OCI-M1 (cell line): ENCODE results near the gene KAT7.

Source experiments
- DNase-seq: peaks from one replicate; lab custom pipeline; 2025; lab: John Stamatoyannopoulos, UW

Gene KAT7

DNA sequence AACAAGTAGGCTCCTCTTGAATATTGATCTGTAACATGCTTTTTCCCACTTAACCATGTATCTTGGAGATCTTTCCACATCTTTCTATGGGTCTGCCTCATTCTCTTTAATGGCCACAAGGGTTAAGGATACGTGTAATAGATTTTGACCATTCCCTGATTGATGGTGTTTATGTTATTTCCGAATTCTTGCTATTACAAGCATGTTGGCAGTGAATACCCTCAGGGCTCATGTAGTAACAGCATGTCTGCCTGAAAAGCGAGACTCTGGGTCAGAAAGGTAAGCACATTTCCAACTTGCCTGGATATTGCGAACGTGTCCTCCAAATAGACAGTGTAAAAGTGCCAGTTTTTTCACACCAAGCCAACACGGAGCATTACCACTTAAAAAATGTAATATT is 54.4 kb downstream of the KAT7 start:
- no peak for DNase-seq

DNA sequence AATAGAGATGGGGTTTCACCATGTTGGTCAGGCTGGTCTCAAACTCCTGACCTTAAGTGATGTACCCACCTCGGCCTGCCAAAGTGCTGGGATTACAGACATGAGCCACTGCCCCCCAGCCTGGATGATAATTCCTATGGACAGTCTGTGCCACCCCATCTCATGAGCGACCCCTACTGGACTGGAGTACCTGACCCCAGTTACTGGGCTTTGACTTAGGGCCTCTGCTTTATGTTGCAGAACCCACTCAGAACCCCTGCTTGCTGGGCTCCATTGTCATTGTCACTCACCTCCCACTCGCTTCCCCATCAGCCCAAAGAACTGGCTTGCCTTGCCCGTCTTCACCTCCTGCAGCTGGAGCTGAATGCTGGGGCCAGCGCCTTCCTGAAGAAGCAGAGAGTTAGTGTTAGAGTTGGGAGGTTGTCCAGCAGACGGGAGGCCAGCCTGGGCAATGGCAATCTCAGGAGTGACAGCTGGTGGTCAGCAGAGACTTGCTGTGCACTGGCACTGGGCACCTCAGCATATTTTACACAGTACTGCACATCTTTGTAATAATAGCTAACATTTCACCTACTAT is 55.4 kb downstream of the KAT7 start:
- DNase-seq = peak; percentile 59

DNA sequence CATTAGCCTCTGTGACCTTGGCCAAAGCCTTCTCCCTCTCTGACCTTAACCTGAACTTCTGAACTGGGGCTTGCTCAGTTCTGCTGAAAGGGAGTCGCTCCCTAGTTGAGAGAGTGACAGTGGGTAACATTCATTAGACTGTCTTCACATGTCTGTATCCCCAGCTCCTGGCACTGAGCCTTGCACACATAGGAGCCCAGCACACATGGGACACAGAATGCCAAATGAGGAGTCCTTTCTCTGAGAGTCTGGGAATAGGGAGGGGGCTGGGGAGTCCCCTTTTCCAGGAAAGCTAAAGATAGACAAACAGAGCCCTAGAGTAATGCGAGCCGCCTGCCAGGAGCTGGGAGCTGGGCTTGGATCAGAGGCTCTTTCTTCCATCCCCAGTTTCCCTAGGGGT is 56.8 kb downstream of the KAT7 start:
- DNase-seq = no peak

DNA sequence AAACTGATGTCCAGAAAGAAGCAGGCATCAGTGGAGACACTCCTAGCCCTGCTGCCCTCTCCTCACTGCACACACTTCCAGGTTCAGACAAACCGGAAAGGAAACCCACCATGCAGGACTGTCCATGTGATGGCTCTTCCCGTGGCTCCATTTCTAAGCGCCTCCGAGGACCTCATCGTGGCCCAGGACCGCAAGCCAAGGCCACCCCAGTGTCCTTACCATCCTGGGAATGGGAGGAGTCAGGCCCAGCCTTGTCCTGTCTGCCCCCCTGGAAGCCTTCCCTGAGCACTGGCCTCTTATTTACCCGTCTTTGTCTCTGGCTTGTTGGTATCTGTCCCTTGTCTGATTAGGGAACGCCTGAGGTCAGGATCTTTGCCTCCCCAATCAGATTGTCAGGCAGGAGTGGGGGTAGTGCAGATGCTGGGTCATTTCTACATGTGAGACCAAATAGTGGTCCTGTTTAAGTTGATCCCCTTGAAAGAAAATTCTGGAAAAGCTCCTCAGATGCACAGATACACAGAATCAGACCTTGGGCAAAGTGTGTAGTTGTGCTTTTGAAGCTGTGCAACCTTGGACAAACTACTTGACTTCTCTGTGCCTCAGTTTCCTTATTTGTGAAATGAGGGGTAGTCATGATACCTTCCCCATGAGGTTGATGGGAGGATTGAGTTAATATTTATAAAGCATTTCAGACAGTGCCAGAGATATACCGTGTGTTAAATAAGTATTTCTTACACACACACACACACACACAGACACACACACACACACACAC is 58.6 kb downstream of the KAT7 start:
- DNase-seq = no peak

DNA sequence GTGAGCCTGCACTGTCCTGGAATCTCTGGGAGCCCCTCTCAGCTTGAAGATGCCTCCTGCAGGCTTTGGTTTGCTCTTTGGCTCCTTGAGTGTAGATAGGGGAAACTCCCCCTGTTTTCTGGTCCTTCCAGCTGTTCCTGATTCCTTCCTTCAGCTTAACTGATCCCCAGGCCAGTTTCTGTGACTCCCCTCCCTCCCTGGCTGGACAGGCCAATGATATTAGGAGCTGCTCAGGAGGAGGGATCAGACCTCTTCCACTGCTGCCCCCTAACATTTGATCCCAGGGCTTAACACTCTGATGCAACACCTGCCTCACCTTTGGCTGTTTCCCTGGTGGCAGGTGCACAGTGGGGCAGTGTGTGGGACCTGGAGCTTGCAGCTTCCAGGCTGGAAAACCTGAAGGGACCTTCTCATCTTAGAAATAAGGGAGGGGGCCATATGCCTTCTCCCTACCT is 59.6 kb downstream of the KAT7 start, which contains the start of gene TAC4:
Gene TAC4 (minus strand): TSS at position 51 of the 455 bp plus-strand sequence. CDS start 52 bp downstream, outside the sequence.
- no peak for DNase-seq

DNA sequence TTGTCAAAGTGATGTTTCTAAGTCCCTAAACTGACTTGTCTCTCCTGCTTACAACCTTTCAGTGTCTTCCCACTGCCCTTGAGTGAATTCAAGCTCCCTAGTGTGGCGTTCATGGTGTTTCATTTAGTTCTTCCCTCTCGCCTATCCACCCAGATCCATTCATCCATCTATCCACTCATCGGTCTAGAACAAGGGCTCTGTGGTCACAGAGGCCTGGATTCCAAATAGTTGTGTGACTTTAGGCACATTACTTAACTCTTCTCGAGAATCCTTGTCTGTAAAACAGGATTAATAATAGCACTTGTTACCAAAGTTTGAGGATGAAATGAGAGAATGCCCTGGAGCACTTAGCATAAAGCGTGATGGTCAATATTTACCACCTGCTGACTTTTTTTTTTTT is 60.3 kb downstream of the KAT7 start:
- DNase-seq = no peak

DNA sequence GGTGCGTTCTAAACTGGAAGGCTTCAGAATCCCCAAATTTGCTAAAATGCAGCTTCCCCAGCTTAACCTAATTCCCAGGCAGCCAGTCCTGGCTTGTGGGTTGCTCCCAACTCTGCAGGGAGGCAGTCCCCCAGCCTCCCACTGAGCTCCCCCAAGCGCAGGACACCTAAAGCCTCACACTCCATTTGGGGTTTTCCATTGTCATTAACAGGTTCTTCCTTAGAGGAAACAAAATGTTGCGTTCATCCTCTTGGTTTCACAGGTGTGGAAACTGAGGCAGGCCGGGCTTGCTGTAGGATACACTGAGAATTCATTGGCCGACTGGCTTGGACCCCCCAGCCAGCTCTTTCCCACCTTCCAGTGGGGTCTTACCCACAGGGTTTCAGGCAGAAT is 61.7 kb downstream of the KAT7 start:
- no peak for DNase-seq

DNA sequence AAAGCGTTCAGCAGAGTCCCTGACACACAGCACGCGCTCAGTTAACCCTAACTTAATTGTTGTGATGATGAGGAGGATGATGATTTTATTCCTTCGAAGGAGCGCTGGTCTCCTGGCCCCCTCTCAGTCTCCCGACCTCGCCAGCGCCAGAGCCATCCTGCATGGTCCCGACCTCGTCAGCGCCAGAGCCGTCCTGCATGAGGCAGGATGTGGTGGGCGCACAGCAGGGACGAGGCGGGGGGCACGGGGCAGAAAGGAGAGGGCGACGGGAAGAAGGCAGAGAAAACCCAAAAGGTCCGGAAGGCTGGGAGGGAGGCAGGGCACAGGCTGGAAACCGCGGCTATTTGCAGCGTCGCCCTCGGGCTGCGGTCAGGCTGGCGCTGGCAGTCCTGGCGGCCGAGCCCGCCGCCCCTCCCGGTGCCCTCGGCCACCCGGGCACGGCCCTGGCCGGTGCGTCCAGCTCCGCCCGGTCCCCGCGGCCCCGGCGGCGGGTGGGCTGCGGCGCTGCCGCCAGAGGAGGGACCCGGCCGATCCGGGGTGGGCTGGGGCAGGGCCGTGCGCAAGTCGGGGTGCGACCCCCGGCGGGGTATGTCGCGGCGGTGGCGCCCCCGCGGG is 62.4 kb downstream of the KAT7 start:
- DNase-seq = no peak

DNA sequence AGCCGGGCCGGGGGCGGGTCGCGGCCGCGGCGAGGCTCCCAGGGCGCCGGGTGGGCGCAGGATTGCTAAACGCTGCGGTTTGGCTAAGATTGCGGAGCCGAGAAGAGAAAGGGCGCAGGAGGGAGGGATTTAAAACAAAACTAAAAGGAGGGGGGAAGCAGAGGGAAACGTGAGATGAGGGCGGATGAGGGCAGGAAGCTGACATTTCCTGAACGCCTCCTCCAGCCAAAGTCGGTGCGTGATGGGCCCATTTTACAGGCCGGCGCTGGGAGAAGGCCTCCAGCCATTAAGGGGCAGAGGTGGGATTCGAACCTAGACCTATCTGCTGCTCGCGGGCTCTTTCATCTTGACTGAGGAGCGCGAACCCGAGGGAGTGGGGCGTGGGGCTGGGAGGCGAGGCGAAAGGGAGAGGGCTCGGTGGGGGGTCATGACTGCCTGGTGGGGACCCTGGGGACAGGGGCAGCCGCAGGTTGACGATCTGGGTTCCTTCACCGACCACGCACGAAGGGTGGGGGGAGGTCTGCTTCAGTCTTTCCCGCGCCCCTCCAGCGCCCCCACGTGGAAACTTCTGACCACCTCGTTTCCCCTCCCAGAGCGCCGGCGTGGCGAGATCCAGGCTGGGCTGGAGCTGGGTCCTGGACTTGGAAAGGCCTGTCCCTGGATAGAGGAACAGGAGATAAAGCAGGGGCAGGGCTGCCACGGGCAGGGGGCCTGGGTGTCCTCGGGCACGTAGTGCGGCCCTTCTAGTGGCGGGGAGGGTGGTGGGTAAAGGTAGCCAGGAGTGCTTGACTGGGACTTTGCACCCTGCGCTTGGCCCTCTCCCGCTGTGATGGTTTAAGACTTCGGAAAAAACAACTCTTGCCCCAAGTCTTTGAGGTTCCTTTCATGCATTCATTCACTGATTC is 63.2 kb downstream of the KAT7 start:
- DNase-seq = peak; percentile 74

DNA sequence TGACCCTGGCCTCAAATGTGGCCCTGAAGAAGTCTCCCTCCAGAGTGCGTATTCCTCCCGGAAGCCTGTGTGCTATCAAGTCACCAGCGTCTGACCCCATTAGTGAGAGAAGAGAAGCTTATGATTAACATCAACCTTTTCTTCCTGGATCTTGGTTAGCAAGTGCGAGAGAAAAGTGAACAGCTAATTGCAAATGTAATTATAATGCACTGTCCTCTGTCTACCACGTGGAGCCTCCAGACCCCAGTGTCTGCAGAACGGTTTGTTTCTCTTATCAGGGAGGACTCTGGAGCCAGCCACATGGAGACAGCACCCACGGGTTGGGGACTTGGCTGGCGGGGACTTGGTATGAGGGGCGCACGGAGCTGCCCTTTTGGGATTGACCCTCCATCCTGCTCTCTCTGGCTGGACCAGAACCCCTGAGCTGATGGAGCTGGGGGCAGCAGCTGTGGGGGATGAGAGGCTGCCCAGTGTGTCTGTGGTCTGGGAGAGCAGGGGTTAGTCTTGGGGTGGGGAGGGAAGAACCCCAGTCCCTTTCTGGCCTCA is 65.1 kb downstream of the KAT7 start:
- no peak for DNase-seq

DNA sequence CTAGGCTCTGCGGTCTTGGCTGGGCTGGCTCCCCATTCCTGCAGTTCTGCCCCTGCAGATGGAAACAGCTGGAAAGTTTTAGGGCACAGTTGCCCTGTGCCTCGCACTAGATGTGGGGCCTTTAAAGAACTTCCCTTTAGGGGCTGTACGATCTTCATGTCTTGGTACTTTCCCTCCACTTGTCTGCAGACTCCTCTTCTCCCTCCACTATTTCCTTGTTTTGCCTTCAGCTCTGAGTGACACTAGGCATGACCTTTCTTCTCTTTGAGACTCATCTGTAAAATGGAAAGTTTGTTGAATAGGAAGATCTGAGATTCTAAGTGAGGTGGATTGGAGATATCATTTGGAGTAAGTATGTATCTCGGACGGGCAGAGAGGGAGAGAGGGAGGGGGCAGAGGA is 65.6 kb downstream of the KAT7 start:
- DNase-seq = no peak

DNA sequence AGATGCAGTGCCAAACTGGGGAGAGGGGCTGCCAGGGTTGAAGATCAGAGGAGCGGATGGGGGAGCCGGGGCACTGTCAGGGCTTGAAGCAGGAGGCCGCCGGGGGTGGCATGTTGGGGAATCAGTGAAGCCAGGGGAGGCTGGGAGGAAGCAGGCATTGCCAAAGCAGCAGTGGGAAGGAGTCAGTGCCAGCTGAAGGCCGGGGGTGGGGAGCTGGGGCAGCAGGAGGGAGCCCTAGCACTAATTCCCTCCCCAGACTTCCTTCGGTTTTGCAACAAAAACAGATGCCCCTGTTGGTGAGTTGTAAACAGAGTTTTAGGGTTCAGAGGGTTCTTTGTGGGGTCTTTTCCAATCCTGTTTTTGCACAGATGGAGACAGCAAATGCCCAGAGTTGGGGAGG is 70.3 kb downstream of the KAT7 start:
- no peak for DNase-seq

DNA sequence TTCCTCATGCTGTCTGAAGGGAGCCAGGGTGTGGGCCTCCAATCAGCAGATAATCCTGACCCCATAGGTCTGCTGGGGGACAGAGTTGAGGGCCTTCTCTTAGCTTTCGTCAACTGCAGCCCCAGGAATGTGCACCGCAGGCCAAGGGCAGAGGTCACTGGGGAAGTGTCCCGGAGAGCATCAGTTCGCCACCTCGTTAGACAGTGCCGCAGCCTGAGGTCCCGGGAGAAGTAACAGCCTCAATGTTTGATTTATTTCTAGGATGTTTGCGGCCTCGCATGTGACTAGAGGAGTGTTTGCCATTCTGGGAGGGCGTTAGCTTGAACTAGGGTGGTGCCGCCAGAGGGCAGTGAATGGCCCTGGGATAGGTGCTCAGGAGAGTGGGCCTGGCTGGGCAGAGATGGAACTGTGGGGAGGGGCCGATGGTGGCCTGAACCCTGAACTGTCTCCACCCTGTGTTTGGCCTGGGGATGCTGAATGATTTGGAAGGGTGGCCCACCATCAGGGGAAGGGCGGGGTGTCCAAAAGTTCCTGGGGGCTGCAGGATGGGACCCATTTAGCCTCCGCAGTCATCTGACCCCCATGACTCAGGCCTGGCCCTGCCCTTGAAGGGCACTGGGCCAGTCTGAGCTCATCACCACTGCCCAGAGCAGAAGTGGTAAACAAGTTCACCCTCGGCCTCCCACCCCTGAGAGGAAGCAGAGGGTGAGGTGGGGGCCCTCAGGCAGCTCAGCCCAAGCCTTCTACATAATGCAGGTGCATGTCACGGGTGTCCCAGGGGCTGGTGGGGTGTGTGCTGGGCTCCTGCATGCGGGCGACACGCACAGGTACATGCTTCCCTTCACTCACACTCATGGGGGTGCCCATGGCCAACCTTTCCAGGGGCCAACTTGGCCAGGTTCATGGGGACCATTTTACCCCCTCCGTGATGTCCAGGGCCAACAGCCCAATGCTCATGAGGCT is 71.8 kb downstream of the KAT7 start:
- peak; percentile 8 for DNase-seq

DNA sequence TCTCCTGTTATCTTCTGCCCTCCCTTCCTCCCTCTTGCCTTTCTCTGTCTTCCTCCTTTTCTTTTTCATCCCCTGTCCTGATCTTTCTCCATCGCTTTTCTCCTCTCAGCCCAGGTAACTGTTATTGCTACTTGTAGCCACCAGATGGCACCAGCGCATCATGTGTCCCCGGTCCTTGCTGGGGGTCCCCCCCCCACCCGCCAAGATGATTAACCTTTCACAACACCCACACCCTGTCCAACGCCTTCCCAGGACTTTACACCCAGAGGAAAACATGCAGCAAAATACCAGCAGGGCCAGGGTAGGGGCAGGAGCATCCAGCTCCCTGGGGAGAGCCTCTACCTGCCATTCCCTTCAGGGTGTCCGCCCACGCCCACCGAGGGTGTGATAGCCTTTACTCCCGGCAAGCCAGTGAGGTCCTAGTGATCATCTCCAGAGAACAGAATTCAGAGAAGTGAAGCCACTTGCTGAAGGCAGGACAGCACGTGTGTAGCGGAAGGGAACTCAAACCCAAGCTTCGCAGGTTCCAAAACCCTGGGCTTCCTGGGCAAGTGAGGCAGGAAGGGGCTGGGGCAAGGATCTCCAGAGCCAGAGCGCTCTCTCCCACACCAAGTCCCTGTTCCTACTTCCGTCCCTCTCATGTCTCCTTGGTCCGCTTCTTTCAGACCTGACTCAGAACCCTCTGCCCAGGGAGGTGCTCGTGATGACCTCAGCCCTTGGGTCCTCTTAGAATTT is 72.8 kb downstream of the KAT7 start:
- peak; percentile 64 for DNase-seq

DNA sequence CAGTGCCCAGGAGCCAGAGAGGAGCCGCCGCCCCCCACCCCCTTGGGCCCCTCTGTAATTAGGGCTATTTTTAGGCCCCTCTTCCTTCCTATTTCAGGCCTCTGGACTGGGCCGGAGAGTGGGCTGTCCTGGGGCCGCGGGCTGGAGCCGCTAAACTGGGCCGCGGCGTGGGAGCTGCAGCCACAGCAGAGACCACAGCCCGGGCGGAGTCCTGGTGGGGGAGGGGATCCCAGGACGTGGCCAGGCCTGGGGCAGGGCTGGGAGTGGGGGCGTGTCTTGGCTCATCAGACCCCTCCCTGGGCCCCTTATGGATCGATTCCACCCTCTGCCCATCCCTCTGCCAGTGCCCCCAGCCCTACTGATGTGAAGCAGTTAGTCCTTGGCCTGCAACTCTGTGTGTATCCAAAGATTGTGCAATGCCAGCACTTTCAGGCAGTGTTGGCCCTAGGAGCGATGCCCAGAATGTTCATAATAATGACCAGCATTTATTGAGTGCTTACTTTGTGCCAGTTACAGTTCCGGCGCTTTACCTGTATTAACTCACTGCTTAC is 74.4 kb downstream of the KAT7 start:
- DNase-seq = peak; percentile 54

DNA sequence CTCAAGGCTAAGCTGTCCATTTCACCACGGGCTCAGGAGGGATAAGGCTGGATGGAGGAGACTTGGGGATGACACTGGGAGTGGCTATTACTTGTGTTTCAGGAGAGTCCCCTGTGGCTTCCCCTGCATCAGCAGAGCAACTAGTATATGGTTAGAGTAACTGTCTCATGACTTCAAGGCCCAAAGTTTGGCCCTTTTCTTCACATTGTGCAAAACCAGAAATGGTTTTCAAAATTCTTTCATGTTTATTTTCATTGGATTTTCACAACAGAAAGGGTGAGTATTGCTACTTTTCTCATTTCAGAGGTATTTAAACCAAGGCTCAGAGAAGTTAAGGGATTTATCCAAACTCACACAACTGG is 77.5 kb downstream of the KAT7 start:
- no peak for DNase-seq

DNA sequence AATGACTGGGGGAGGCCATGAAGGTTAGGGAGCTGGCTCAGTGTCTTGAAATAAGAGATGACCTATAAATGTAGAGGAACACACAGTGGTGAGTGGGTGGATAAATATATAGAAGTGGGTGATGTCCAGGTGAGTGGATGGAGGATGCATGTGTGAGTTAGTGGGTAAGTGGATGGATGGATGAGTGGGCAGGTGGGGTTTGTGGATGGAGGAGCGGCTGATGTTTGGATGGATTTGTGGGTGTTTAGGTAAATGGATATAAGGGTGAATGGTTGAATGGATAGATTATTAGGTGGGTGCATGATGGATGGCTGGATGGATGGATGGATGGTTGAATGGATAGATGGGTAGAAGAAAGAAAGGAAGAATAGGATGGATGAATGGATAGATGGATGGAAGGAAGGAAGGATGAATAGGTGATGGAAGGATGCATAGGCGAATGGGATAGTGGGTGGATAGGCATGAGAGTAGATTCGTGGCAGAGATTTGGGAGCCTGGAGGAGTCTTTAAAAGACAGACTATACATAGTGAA is 78.5 kb downstream of the KAT7 start:
- DNase-seq = no peak

DNA sequence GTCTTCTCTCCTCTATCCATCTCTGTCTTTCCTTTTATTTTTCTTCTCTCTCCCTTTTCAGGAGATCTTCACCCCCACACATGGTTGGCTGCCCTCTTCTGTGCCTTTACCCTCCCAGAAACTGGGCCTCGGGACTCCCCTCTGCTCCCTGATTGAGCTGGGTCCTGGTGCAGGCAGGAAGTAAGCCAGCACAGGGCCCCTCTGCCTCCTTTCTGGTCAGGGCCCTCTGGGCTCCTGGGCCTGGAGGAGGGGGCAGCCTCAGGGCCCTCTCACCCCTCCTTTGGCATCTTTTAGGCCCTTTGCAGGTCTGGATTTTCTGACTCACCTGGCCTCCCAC is 80.5 kb downstream of the KAT7 start:
- DNase-seq = no peak

DNA sequence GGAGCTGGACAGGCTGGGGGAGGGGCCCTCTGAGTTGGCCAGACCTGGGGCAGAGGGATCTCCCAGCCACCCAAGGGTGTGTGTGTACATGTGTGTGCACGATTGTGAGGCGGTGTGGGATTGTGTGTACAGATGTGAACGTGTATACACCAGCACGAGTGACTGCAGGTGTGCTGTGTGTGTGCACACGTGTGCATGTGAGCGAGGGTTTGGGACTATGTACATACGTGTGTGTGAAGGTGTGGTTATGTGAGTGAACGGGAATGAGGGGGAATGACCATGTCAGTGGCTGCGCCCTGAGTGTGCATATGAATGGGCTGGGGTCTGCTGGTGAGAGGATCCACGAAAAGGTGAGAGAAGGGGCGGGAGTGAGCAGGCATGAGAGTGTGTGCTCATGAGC is 81.8 kb downstream of the KAT7 start:
- no peak for DNase-seq

DNA sequence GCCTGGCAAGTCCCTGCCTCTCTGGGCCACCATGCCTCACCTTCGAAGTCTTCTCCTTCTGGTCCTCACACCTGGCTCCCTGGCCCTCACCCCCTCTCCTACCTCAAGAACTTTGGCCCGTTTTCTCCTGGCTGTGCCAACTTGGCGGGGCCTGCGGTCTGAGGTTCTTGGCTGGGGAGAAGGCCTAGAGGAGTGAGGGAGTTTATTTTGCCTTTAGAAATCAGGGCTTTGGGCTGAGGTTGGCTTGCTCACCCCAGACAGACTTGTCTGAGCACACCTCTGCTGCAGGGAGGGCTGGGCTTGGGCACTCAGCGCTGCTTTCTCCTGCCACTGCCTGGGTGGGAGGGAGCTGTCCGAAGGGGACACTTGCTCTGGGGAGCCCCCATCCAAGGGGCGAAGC is 82.7 kb downstream of the KAT7 start:
- DNase-seq = no peak
